Fibroblast of skin of back (primary cell): ENCODE data around the gene STMND1.

Source experiments
- DNase-seq: peaks from one replicate; pipeline ENCODE4 v3.0.0-alpha.2; 2013

STMND1 gene

GRCh38 chr6:17098538-17098937 lies 3.3 kb upstream of the STMND1 start:
- peak; percentile 50 for DNase-seq

GRCh38 chr6:17099401-17100059 lies 2.3 kb upstream of the STMND1 start:
- no peak for DNase-seq

GRCh38 chr6:17100806-17101205 lies 1.0 kb upstream of the STMND1 start:
- no peak for DNase-seq

DNA sequence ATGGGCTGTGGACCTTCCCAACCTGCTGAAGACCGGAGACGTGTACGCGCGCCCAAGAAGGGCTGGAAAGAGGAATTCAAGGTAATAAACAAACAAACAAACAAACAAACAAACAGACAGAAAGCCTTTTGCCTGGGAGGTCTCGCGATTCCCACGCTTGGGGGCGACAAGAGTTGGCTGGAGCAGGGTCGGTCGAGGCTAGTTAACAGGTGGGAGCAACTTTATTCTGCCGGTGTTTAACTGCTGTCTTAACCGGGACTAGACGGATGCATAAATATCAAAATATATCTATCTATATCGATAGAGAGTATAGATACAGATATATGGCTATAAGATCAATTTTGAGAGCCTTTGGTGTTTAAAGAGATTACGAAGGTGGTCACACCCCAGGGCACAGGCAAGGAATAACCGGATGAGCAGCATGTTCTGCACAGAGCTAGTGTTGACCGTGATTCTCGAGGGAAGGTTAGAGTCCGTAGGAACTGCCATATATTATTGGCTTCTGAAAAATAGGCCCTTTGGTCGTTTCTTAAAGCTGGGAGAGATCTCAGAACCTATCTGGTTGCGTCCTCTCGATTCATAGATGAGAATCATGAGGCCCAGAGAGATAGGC lies 514 bp downstream of the STMND1 start:
- no peak for DNase-seq

DNA sequence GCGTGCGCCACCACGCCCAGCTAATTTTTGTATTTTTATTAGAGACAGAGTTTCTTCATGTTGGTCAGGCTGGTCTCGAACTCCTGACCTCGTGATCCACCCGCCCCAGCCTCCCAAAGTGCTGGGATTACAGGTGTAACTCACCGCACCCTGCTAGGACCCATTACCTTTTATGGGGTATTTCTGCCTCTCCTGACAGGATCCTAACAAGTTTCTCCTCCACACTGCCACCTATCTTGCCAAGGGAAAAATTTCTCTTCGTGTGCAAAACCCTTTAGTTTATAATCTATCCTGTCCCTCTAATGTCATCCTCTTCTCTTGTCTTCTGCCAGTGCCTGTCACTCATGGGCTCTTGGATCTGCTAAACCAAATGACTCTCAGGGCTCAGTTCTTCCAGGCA lies 1.9 kb downstream of the STMND1 start:
- no peak for DNase-seq

- DNase-seq, result peak; percentile 50
Observed at GRCh38 chr6:17107863-17108262, 6.0 kb downstream of the STMND1 start.

DNA sequence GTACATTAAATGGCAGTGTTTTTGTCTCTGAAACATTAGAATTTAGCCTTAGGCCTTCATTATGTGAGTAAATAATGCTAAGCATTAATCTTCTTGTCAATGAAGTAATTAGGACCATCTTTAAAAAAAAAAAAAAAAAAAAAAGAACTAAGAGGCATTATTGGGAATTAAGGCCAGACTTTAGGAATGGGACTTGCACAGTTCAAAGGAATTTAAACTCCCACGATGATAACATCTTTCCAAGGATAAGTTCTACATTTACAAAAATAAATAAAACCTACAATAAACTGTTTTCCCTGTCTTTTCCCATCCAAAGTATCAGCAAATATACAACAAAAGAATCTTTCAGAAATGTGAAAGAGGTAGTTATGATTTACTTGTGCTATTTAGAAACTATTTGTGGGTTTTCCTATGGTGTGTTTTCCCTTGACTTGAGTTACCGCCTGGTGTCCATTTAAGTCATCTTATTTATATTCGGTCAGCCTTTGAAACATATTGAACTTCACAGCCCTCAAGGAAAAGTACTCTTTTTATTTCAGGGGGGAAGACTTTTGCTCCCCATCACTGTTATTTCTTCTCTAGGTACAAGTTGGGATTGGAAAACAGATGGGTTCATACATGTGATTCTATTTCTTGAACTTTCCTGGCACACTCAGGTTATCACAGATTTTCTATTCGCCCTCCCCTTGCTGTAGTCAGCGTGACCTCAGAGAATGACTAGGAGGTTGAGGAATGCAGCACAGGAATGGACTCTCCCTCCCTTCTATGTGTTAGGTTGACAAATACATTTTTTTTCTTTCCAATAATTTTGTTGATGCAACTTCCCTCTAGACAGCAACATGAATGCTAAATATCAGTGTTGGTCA lies 13.6 kb downstream of the STMND1 start:
- peak; percentile 91 for DNase-seq

GRCh38 chr6:17116117-17116440 lies 14.2 kb downstream of the STMND1 start:
- no peak for DNase-seq

DNA sequence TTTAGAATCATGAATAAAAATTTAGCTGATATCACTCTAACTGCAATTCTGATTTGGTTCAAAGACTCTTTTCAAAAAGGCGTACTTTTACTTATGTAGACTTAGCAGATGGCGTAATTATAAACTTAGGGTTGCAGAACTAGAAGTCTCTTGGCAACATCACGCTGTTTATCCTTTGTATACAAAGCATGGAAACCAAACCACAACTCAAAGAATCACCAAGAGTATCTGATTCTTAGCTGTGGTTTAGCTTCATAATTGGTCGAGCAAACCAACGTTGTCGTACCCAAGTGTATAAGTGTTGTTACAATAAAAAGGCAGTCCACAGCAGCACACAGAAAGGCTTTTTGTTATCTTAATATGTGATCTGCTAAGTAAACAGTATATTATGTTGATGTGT lies 18.2 kb downstream of the STMND1 start:
- DNase-seq, result no peak

DNA sequence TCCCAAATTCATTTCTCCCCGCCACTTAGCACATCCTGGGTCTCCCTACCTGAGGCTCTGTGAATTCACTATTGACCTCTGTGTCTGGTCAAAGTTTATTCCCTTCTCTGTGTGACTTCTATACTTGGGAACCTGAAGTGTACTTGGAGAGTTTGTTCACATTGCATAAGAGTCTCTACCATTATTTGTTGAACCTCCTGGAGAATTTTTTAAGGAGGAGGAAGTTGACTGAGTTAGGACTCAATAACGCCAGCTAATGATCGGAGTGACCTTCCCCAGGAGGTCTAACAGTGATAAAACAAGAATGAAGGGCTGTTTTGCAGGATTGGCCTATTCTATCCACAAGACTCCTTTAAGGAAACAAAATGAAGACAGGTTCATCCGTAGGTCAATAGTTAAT lies 23.6 kb downstream of the STMND1 start:
- DNase-seq, result no peak

- peak; percentile 20 for DNase-seq
Observed at GRCh38 chr6:17130786-17131185, 28.9 kb downstream of the STMND1 start.

DNA sequence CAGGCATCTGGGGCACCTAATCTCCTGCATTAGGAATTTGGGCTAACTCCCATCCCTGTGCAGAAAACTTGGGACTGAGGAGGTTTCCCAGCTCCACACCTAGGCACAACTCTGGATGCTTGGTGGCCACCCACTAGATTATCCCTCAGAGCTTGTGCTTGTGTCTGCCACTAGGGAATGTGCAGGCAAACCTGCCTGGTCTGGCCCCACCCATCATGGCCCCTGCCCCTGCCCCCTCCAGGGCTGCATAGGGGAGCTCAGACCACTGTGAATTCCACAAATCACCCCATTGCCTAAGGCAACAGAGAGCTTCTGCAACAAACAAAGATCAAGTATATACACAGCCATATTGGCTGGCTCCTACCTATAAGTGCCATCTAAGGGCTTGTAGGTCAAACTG lies 31.1 kb downstream of the STMND1 start:
- no peak for DNase-seq

GRCh38 chr6:17138033-17138432 lies 36.2 kb downstream of the STMND1 start:
- DNase-seq, result no peak

DNA sequence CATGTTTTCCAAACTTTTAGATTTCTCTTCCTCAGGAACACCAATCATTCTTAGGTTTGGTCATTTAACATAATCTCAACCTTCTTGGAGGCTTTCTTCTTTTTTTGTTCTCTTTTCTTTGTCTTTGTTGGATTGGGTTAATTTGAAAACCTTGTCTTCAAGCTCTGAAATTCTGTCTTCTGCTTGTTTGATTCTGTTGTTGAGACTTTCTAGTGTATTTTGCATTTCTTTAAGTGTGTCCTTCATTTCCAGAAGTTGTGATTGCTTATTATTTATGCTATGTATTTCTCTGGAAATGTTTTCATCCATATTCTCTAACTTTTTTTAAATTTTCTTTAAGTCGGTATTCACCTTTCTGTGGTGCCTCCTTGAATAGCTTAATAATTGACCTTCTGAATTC lies 42.2 kb downstream of the STMND1 start:
- DNase-seq, result no peak

DNA sequence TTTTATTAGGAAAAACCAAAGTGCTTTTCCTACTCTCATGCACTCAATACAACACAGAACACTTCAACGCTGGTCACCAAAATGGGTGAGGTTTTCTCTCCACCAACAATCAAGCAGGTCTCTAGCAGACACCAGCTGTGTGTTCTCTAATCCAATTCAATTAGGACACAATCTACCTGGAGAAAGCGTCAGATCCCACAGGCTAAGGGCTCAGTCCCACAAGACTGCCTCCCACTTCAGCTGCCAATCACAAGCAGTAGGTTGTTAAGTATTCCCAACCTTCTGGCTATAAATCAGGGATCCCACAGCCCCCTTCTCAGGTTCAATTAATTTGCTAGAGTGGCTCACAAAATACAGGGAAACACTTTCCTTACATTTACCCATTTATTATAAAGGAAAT lies 47.7 kb downstream of the STMND1 start:
- no peak for DNase-seq

DNA sequence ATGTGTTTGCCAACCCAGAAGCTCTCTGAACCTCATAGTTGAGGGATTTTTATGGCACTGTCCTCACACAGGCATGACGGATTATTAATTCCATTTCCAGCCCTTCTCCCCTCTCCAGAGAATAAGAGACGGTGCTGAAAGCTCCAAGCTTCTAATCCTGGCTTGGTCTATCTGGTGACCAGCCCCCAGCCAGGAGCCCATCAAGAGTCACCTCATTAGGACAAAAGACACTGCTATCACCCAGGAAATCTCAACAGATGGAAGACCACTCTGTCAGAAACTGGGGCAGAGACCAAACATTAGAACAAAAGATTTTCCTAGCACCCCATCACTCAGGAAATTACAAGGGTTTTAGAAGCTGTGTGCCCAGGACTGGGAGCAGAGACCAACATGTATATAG lies 48.2 kb downstream of the STMND1 start:
- DNase-seq, result no peak

- no peak for DNase-seq
Observed at GRCh38 chr6:17151888-17152287, 50.0 kb downstream of the STMND1 start.

DNA sequence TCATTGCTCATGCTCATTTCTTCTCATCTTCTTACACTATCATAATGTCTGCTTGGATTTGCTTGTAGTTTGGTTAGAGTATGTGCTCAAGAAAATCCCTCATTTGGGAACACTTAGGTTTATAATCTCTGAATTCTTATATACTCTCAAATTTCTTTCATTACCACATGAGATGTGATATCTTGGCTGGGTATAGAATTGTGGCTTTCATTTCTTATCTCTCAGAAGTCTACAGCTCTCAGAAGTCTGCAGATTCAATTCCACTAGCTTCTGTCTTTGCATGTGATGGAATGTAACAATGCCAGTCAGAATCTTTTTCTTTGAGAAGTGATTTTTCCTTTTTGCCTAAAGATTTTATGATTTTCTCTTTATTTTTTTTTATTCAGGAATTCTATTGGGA lies 50.9 kb downstream of the STMND1 start:
- no peak for DNase-seq

GRCh38 chr6:17156112-17156921 lies 54.5 kb downstream of the STMND1 start:
- DNase-seq, result peak; percentile 76

DNA sequence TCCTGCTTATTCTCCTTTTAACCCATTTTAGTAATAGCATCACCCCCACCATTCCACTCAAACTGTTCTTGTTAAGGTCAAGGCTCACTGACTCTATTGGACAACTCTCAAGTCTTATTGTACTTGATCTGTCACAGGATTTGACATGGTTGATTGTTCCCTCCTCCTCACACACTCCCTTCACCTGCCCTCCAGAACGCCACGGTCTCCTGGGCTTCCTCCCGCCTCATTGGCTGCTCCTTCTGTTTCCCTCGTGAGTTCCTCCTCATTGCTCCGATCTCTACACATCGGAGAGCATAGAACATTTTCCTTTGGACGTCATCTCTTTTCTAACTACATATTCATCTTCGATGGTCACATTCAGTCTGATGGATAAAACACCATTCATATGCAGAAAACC lies 55.1 kb downstream of the STMND1 start:
- no peak for DNase-seq

GRCh38 chr6:17157617-17158016 lies 55.8 kb downstream of the STMND1 start:
- DNase-seq, result no peak

GRCh38 chr6:17159240-17159639 lies 57.4 kb downstream of the STMND1 start:
- DNase-seq, result no peak

DNA sequence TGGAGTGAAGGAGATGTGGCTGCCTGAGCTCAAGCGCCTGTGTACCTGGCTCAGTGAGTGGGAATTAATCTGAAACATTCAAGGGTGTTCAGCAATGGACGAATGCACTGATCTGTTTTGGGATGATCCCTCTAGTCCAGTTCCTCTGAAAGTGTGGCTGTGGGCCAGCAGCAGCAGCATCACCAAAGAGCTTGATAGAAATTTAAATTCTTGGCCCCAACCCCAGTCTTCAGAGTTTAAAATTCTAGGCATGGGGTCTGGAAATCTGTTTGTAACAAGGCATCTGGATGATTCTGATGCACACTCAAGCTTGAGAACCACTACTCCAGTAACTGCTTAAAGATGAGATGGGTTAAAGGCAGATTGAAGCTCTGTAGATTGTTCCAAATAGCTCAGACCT lies 59.2 kb downstream of the STMND1 start:
- DNase-seq, result no peak
